GM19043 (cell line): ENCODE measurements around the gene ZNF277.

ENCODE experiments used
- ATAC-seq: cut with Tn5 transposase; IDR thresholded peaks from one replicate; pipeline ENCODE4 v1.9.1; 2021; ENCODE audit warnings: low read depth; ENCODE audit not compliant: unreplicated experiment

ZNF277 gene

DNA sequence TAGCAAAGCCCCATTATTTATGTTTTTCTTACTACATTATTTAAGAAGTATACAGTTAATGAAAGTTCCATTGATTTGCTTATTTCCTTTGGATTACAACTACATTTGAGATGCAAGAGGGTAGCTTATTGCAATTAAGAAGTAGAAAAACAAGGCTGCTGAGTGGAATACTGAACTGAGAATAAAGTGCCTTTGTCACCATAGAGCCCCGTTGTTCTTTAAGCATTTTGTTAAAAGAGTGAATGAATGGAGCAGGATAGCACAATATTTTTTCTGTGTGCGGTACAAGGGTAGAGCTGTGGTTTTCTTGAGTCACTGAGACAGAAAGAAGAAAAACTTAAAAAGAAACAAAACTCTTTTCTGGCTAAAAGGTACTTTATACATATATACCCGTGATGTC, 45.6 kb downstream of the ZNF277 start:
- ATAC-seq, result no peak

DNA sequence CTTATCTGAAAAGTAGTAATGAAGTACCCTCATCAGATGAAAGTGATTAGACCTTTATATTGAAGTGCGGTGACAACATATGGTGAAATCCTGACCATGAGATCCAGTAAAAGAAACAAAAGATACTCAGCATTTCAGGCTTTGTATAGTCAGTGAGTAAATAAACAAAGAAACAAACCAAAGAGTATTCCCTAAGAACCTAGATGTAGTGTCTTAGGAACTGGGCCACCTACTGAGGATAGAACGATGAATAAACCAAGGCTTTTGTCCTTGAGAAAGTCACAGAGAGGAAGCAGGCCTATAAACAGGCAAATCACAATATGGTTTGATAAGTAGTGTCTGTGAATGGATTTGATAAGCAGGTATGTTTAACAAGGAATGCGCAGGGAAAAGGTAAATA, 46.2 kb downstream of the ZNF277 start:
- no peak for ATAC-seq

DNA sequence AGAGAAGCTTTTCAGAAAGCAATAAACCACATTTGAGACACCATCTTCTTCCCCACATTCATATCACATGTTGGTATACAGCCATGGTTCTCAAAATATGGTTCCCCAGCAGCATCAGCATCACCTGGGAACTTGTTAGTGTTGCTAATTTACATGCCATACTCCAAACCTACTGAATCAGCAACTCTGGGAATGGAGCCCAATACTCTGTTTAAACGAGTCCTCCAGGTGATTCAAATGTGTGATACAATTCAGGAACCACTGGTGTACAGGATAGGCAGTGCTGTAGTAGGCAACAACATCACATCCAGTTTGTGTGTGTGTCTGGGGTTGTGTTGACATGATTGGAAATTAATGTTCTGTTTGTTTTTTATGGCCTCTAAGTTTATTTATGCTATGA, 47.7 kb downstream of the ZNF277 start:
- ATAC-seq, result no peak

DNA sequence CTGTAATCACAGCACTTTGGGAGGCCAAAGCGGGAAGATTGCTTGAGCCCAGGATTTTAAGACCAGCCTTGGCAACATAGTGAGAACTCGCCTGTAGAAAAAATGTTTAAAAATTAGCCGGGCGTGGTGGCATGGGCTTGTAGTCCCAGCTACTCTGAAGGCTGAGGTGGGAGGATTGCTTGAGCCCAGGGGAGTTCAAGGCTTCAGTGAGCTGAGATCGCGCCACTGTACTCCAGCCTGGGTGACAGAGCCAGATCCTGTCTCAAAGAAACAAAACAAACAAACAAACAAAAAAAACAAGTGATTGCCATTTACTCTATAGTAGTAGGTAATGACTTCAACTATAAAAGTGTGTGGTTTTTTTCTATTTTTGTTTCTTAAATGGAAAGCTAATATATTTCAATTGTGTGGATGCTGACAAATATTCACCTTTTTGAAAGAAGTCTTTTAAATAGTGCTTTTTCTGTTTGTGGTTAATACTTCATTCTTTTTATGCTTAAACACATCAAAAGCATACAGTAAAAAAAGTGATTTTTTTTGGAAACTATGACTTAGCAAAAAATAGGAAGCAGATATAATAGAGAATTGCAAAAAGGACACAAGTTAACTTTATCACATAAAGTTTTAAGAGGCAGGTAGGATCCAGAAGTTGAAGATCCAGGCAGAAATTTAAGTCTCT, 48.4 kb downstream of the ZNF277 start:
- ATAC-seq, result no peak

DNA sequence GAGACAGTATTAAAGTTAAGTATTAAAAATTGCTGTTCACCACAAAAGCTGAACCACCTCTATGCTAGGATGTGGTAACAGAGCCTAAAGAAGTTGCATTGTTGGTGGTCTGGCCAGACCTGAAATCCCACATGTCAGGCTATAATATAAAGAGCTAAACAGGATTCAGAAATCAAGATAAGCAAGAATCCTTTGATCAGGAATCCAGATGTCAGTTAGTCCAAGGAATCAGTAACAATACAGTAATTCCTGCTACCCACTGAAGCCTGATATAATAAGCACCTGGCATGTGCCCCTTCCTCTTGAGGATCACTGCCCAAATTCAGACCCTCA, 48.9 kb downstream of the ZNF277 start:
- no peak for ATAC-seq

DNA sequence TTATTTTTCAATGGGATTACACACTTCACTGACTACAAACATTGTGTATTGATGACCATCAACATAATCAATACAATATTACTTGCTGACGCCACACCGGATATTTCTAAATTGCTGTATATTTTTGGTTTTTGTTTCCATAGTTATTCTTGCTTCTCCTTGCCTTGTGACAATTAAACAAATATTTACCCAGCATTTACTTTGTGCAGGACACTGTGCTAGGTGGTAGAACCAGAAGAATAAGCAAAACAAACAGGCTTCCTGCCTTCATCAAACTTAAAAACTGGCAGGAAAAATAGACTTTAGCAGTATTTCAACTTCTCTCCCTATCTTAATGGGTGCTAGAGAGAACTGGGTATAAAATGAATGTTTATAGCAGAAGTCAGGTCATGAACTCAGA, 50.6 kb downstream of the ZNF277 start:
- ATAC-seq, result no peak

DNA sequence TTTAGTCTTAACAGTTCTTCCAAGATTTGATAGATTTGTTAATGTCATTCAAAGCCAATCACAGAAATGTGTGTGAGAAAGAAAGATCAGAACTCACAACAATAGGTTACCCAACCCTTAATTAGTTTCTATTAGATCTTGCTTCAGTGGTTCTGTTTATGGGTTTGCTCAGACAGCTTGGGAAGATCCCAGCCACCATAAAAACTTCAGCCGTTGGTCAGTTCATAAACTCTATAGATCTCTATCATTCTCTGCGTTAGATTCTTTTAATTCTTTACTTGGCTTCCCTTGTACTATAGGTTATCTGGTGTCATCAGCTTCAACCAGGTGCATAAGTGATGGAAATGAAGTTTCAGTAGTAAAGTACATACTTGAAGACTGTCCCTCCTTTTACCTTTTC, 54.4 kb downstream of the ZNF277 start:
- no peak for ATAC-seq

DNA sequence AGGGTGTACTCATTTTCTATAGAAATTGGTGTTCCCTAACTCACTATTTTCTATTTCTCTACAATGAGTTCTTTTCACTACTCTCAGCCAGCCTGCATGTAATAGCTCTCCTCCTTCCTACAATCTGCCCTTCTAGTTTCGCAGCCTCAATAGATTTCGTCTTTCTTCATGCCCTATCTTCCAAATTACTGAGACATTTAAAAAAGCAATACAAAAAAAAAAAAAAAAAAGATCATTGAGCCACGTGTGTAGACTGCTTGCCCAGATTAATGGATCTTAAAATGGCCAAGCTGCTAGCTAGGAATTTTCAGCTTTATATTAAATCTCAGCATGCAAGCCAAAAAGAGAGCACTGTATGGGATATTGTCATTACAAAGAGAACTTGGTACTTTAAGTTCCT, 55.5 kb downstream of the ZNF277 start:
- ATAC-seq, result no peak

DNA sequence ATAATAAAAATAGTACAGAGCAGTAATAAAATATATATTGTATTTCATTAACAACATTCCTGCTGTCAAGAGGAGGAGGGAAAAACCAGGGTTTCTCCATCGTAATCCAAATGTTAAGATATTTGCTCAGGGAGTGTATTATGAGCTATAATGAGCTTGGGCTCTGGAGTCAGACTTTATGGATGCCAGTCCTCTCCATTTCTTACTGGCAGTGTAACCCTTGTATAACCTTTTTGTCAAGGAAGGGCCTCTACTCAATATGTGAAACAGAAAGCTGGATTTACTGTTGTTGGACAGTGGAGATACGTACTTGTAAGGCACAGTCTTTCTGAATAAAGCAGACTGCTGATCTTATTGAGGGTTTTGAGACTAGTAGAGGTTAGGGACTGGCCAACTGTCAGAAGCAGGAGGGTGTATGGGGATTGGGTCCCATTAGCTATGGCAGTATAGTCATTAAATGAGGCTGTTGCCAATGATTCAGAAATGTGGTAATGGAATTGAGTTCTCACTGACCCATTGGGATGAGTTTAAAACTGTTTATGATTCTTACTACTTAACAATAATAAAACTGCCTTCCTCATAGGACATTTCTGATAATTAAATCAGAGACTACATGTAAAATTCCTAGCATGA, 56.5 kb downstream of the ZNF277 start:
- no peak for ATAC-seq

DNA sequence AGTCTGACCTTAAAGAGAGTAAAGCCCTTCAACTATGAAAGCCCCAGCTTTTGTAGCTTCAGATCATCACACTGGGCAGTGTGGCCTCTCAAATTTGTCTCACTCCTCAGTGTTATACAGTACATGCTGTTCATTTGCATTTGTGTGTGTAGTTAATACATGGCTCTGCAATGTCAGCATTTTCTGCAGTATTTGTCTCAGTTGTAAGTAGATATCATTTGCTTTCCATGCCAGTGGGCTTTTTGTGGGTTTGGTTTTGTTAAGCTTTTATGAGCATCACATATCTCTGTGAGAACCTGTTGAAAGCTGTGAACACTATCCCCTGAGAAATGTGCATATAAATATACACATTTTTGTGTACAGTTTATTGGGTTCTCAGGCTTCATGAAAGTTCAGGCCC, 57.0 kb downstream of the ZNF277 start:
- no peak for ATAC-seq

DNA sequence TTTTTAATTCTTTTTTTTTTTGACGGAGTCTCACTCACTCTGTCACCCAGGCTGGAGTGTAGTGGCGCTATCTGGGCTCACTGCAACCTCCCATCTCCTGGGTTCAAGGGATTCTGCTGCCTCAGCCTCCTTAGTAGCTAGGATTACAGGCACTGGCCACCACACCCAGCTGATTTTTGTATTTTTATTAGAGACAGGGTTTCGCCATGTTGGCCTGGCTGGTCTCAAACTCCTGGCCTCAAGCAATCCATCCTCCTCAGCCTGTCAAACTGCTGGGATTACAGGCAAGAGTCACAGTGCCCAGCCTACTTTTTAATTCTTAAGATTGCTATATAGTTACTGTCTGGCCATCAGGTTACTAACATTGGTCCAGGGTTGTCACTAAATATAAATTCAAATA, 59.6 kb downstream of the ZNF277 start:
- ATAC-seq, result no peak

DNA sequence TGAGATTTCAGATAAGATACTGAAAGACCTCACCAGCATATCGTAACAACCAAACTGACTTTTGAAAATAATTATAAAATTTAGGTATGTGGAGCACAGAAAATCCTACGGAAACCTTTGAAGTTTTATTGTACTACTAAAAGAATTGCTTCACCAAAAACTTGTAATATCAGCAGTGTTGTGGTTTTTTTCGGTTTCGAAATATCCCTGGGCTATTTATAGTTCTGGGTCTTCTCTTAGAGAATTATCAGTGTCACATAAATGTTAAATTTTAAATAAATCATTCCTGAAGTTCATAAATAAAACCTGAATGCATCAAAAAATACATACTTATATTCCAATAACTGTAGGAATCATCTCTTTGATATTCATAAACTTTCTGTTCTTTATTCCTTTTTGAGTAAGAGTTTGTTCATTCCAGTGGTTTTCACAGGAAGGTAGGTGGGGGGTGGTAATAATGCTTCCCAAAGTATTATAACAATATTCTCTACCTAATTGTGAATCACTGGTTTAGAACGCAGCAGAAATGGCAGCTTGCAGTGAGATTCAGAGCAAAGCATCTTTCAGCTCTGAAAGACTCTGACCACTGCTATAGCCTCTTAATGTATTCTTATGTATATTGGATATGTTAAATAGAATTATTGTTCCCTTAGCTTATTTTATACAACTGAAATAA, 60.2 kb downstream of the ZNF277 start:
- no peak for ATAC-seq

DNA sequence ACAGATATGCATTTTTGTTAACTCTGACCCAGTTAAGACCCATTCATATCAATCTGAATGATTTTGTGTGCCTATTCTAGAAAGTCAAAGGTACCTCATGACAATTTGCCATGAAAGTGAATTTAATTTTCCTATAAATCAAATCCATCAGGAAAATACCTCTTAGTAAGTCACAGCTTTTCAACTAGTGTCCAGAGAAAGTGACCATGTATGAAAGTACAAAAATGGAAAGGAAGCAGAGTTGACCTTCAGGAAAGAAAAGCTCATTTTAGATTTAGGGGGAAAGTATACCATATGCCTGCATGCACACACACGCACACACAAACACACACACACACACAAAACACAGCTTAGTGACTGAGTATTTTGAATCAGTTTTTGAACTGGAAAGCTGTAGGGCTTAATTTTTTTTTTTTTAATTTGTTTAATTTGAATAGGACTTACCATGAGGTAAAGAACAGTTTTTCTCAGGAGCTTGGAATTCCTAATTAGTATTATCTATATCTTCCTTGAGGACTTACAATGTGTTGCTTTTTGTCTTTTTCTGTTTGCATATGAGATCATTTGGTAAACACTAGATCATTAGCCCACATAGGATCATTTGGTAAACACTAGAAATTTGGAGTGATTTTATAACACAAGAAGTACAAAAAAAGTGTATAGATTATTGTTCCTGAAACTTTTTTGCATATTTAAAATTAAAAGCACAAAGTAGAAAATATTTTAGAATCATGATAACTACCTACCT, 61.6 kb downstream of the ZNF277 start:
- ATAC-seq, result no peak

DNA sequence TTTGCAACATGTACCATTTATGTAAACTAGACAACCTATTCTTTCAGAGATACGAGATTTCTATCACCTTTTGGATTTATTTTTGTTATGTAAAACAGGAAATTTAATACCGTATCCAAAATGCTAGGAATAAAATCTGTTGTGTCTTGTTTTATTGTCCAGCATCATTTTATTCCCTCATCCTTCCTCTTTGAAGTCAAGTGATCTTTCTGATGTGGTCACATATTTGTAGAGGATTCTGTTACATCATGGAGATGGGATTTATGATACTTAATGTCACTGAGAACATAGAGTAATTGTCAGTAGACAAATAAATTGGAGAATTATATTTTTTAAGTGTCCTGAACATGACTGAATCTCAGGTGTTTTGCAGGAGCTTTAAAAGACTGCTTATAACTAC, 64.7 kb downstream of the ZNF277 start:
- ATAC-seq, result no peak

DNA sequence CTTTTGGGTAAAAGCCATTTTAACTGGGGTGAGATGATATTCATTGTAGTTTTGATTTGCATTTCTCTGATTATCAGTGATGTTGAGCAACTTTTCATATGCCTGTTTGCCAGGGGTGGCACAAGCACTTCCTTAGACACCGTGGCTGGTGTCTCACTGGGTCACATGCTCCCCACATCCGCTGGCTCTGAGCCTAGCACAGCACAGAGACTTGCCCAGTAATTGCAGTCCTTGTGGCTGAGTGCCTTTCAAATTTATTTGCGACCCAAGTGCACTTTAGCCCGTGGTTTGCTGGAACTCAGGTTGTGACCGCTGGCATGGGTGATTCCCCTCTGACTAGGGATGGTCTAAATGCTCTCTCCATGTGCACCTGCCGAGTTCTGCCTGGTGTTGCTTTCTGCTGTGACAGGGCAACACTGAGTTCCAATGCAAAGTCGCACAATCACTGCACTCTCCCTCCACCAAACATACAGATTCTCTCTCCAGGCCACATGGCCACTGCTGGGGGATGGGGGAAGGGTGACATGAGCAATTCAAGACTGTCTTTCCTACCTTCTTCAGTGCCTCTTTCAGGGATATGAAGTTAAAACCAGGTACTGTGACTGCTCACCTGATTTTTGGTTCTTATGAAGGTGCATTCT, 66.5 kb downstream of the ZNF277 start:
- ATAC-seq, result no peak

DNA sequence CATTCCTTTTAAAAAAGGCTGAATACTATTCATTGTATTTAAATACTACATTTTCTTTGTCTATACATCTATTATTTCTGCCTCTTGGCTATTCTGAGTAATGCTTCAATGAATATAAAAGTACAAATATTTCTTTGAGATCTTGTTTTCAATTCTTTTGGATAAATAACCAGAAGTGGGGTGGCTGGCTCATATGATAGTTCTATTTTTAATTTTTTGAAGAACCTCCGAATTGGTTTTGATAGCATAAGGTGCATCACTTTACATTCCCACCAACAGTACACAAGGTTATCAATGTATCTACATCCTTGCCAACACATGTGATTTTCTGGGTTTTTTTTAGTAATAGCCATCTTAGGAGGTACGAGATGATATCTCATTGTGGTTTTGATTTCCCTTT, 72.5 kb downstream of the ZNF277 start:
- no peak for ATAC-seq

DNA sequence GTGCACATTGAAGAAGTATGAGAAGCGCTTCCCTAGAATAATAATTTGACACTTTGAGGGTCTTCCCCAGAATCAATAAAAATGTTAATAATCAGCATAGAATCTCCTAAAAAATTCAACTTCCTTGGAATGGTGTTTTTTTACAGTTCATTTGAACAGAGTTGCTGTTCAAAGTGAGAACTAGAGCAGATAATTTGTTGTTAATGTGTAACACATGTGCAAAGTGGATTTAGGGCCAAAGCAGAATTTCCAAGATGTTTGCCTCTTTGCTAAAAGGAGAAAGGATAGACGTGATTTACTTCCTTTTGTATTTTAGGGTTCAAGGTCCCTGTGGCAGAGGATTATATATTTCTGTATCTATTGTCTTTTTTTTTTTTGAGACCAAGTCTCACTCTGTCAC, 73.8 kb downstream of the ZNF277 start:
- ATAC-seq, result no peak

DNA sequence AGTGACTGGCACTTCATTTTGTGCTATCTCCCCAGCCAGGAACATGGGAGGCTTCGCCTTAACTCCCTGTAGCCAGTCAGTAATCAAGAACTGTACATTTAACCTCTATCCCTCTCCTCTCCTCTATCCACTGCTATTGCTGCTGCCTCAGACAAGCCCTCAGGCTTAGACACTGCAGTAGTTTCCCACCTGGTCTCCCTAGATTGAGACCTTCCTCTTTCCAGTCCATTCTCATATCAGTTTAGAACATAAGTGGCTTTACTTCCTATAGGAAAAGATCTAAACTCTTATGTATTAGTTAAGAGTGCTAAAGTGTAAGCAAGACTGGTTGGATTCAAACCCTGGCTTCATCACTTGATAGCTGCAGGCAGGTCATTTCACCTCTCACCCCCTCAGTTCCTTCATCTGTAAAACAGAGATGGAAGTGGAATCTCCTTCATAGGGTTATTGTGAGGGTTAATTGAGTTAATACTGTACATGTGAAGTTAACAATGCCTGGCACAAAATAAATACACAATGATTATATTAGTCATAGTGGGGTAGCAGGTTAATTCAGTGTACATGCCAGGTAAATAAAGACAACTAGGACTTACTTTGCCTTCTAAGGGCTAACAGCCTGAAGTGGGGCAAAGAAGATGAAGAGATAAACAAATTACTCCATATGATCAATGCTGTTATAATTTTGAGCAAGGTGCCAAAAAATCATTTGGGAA, 76.1 kb downstream of the ZNF277 start:
- no peak for ATAC-seq

DNA sequence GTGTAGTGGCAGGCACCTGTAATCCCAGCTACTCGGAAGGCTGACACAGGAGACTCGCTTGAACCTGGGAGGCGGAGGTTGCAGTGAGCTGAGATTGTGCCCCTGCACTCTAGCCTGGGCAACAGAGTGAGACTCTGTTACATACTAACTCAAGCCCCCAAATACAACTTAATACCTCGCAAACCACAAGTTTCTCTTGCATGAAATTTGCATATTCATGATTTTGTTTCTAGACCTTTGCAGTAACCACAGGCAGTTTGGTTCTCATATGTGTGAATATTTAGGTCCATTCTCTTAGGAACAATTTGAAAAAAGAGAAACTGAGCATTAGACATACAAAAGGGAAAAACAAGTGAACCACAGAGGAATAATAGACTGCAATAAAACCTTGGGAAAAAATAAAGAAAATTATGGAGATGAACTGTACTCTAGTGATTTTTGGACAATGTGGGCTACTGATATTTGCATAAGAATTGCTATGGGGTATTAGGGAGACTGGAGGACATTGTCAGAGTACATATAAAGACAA, 77.0 kb downstream of the ZNF277 start:
- ATAC-seq, result peak; percentile 62
